H9 (cell line): ENCODE measurements around the gene ZNF844. TPM values are rescaled to one million over a fixed set of nuclear protein-coding genes. Genes with fewer than 3 reads are reported as not detected.

ENCODE experiments used
- DNase-seq: peaks from one replicate; pipeline ENCODE4 v3.0.0-alpha.2; 2017
- H2AFZ ChIP-seq: one replicate; pipeline ENCODE4 v1.6.1; 2013; ENCODE audit warnings: mild to moderate bottlenecking, low read length, control low read depth, moderate library complexity
- H2AK5ac ChIP-seq: 2 replicates; pipeline ENCODE4 v1.6.1; 2013; ENCODE audit warnings: low read length, control low read depth, mixed read lengths; ENCODE audit not compliant: insufficient read length
- H2BK120ac ChIP-seq: one replicate; pipeline ENCODE4 v1.6.1; 2013; ENCODE audit warnings: low read depth, mild to moderate bottlenecking, low read length, control low read depth, inconsistent platforms; ENCODE audit not compliant: poor library complexity, severe bottlenecking
- H2BK12ac ChIP-seq: 2 replicates; pipeline ENCODE4 v1.6.1; 2013; ENCODE audit warnings: low read length, control low read depth, mixed read lengths, low read depth; ENCODE audit not compliant: insufficient read length
- H2BK15ac ChIP-seq: 2 replicates; pipeline ENCODE4 v1.6.1; 2013; ENCODE audit warnings: low read depth, low read length, control low read depth
- H2BK20ac ChIP-seq: one replicate; pipeline ENCODE4 v1.6.1; 2013; ENCODE audit warnings: low read depth, mild to moderate bottlenecking, low read length, control low read depth, inconsistent platforms; ENCODE audit not compliant: poor library complexity, severe bottlenecking
- H2BK5ac ChIP-seq: 2 replicates; pipeline ENCODE4 v1.6.1; 2013; ENCODE audit warnings: low read length, control low read depth, mixed read lengths; ENCODE audit not compliant: insufficient read length
- H3K14ac ChIP-seq: 2 replicates; pipeline ENCODE4 v1.6.1; 2013; ENCODE audit warnings: low read length, control low read depth; ENCODE audit not compliant: insufficient read depth
- H3K18ac ChIP-seq: 2 replicates; pipeline ENCODE4 v1.6.1; 2013; ENCODE audit warnings: low read depth, mild to moderate bottlenecking, mixed read lengths, low read length, control low read depth; ENCODE audit not compliant: insufficient read length
- H3K23ac ChIP-seq: 2 replicates; pipeline ENCODE4 v1.6.1; 2013; ENCODE audit warnings: low read length, control low read depth, mixed read lengths, low read depth; ENCODE audit not compliant: insufficient read length
- H3K23me2 ChIP-seq: 2 replicates; pipeline ENCODE4 v1.6.1; 2013; ENCODE audit warnings: low read depth, mild to moderate bottlenecking, mixed read lengths, low read length, control low read depth; ENCODE audit not compliant: insufficient read length, poor library complexity, severe bottlenecking
- H3K27ac ChIP-seq: 2 replicates; pipeline ENCODE4 v1.5.1; 2013; ENCODE audit warnings: low read length, control low read depth, mixed read lengths, low read depth; ENCODE audit not compliant: insufficient read length
- H3K27me3 ChIP-seq: 2 replicates; pipeline ENCODE4 v1.6.1; 2013; ENCODE audit warnings: low read length, control low read depth, inconsistent platforms; ENCODE audit not compliant: insufficient read depth
- H3K4ac ChIP-seq: 2 replicates; pipeline ENCODE4 v1.6.1; 2013; ENCODE audit warnings: low read depth, mild to moderate bottlenecking, control low read depth, inconsistent platforms, low read length, moderate library complexity
- H3K4me1 ChIP-seq: 2 replicates; pipeline ENCODE4 v1.6.1; 2013; ENCODE audit warnings: low read length, control low read depth, inconsistent platforms; ENCODE audit not compliant: insufficient read depth
- H3K4me2 ChIP-seq: 2 replicates; pipeline ENCODE4 v1.6.1; 2013; ENCODE audit warnings: low read length, control low read depth, mixed read lengths; ENCODE audit not compliant: insufficient read length, insufficient read depth
- H3K56ac ChIP-seq: 2 replicates; pipeline ENCODE4 v1.6.1; 2013; ENCODE audit warnings: low read depth, mild to moderate bottlenecking, mixed read lengths, low read length, control low read depth; ENCODE audit not compliant: insufficient read length
- H3K79me1 ChIP-seq: 2 replicates; pipeline ENCODE4 v1.6.1; 2013; ENCODE audit warnings: low read depth, mild to moderate bottlenecking, moderate library complexity, low read length, control low read depth, inconsistent platforms; ENCODE audit not compliant: insufficient read depth, poor library complexity, severe bottlenecking
- H3K79me2 ChIP-seq: 2 replicates; pipeline ENCODE4 v1.6.1; 2013; ENCODE audit warnings: low read length, control low read depth, inconsistent platforms; ENCODE audit not compliant: insufficient read depth
- H3K9ac ChIP-seq: 2 replicates; pipeline ENCODE4 v1.6.1; 2013; ENCODE audit warnings: low read length, control low read depth, mixed read lengths; ENCODE audit not compliant: insufficient read length; ENCODE audit errors: extremely low read depth
- H3K9me3 ChIP-seq: one replicate; pipeline ENCODE4 v1.6.1; 2013; ENCODE audit warnings: low read depth, low read length, inconsistent platforms; ENCODE audit not compliant: control insufficient read depth
- H3T11ph ChIP-seq: one replicate; pipeline ENCODE4 v1.6.1; 2013; ENCODE audit warnings: mild to moderate bottlenecking, low read length, control low read depth, inconsistent platforms
- H4K20me1 ChIP-seq: one replicate; pipeline ENCODE4 v1.6.1; 2013; ENCODE audit not compliant: control insufficient read depth, insufficient read length, insufficient read depth
- H4K5ac ChIP-seq: 2 replicates; pipeline ENCODE4 v1.6.1; 2013; ENCODE audit warnings: low read depth, mild to moderate bottlenecking, mixed read lengths, low read length, control low read depth; ENCODE audit not compliant: insufficient read length
- H4K8ac ChIP-seq: replicated peaks from 2 replicates; pipeline ENCODE4 v1.6.1; 2013; ENCODE audit warnings: low read length, control low read depth, mixed read lengths, low read depth; ENCODE audit not compliant: insufficient read length
- H4K91ac ChIP-seq: 2 replicates; pipeline ENCODE4 v1.6.1; 2013; ENCODE audit warnings: low read depth, mild to moderate bottlenecking, moderate library complexity, mixed read lengths, low read length, control low read depth; ENCODE audit not compliant: insufficient read length
- H3K27ac Mint-ChIP-seq, 3 experiments: 2 replicates in 2 of 3; 3 replicates in 1 of 3; pipeline ENCODE4 v1.8.0; 2020 to 2021; ENCODE audit warnings: mixed read lengths in 3 of 3, mild to moderate bottlenecking in 1 of 3, moderate library complexity in 1 of 3
- H3K27me3 Mint-ChIP-seq: 2 replicates; pipeline ENCODE4 v1.8.0; 2021; ENCODE audit warnings: low read depth, mild to moderate bottlenecking, moderate library complexity, mixed read lengths
- H3K36me3 Mint-ChIP-seq, 3 experiments: 2 replicates in 2 of 3; 3 replicates in 1 of 3; pipeline ENCODE4 v1.8.0; 2020 to 2021; ENCODE audit warnings: low read depth in 3 of 3, mixed read lengths in 3 of 3; ENCODE audit not compliant: insufficient read depth in 1 of 3
- H3K4me1 Mint-ChIP-seq, 2 experiments: 2 replicates each; pipeline ENCODE4 v1.8.0; 2020; ENCODE audit warnings: mixed read lengths in 2 of 2
- H3K4me3 Mint-ChIP-seq, 2 experiments: 2 replicates in 1 of 2; 3 replicates in 1 of 2; pipeline ENCODE4 v1.8.0; 2020 to 2021; ENCODE audit warnings: mild to moderate bottlenecking in 2 of 2, mixed read lengths in 2 of 2, moderate library complexity in 1 of 2
- H3K9me3 Mint-ChIP-seq, 2 experiments: 2 replicates in 1 of 2; 3 replicates in 1 of 2; pipeline ENCODE4 v1.8.0; 2020; ENCODE audit warnings: mild to moderate bottlenecking in 2 of 2, mixed read lengths in 2 of 2, moderate library complexity in 1 of 2
- WGBS: extraction: QIAGEN DNeasy Blood & Tissue Kit; methylation state at CpG from one replicate; pipeline ENCODE4 v1.1.7; 2013; ENCODE audit warnings: missing lambda C conversion rate, low lambda C conversion rate, mixed read lengths; ENCODE audit not compliant: insufficient read length; ENCODE audit errors: extremely low coverage; 5-methylcytosine and 5-hydroxymethylcytosine counted together
- total RNA-seq: library from RNA; stranded (reverse); gene quantifications from 2 replicates; pipeline ENCODE4 v1.2.1, GENCODE V29; 2021
- TF ChIP-seq, protein P1 (sequence below): fragments of 200-600 bp; sonication (generic); conservative IDR thresholded peaks from 3 replicates; pipeline ENCODE4 v1.8.0; 2021; ENCODE audit warnings: antibody characterized with exemption, mild to moderate bottlenecking

ZNF844 gene
- total RNA-seq, 1 experiment from 2014 or later: 10.0 TPM

DNA sequence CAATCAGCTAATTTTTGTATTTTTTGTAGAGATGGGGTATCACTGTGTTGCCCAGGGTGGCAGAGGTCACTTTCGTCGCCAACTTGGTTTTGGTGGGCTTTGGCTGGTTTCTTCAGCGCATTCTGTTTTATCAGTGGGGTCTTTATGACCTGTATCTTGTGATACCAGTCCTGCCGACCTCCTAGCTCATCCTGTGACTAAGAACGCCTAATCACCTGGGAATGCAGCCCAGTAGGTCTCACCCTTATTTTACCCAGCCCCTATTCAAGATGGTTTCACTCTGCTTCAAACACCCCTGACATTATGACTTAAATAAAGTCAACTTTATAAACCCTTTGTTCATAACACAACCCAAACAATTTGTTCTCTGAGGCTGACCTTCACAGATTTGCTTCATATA, 8.7 kb upstream of the ZNF844 start:
- WGBS: no CpG with 5 or more reads among the region's 5 CpGs
- no peak overlapping the region for H3K18ac ChIP-seq
- peaks cover 0 to 2% (median 0%) of the 10 kb centered on the region in 3 experiments; a peak in 2 of 7 replicates for H3K36me3 Mint-ChIP-seq
- H3K27me3 Mint-ChIP-seq: peaks cover 24% of the 10 kb centered on the region
- no peak overlapping the region for H3K4me2 ChIP-seq
- H3K9ac ChIP-seq: no peak overlapping the region
- no peaks in the 10 kb centered on the region for H3K79me1 ChIP-seq
- no peaks in the 10 kb centered on the region for H3K79me2 ChIP-seq
- no peak overlapping the region for H3K23ac ChIP-seq
- no peak overlapping the region for H3K56ac ChIP-seq
- no peak overlapping the region for H3K4me3 Mint-ChIP-seq
- H3K27ac ChIP-seq: no peak overlapping the region
- no peak overlapping the region for H3K27ac Mint-ChIP-seq
- TF ChIP-seq, protein P1, sequence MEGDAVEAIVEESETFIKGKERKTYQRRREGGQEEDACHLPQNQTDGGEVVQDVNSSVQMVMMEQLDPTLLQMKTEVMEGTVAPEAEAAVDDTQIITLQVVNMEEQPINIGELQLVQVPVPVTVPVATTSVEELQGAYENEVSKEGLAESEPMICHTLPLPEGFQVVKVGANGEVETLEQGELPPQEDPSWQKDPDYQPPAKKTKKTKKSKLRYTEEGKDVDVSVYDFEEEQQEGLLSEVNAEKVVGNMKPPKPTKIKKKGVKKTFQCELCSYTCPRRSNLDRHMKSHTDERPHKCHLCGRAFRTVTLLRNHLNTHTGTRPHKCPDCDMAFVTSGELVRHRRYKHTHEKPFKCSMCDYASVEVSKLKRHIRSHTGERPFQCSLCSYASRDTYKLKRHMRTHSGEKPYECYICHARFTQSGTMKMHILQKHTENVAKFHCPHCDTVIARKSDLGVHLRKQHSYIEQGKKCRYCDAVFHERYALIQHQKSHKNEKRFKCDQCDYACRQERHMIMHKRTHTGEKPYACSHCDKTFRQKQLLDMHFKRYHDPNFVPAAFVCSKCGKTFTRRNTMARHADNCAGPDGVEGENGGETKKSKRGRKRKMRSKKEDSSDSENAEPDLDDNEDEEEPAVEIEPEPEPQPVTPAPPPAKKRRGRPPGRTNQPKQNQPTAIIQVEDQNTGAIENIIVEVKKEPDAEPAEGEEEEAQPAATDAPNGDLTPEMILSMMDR: no peak
- no peaks in the 10 kb centered on the region for H3K9me3 ChIP-seq
- H2BK12ac ChIP-seq: no peak overlapping the region
- no peak overlapping the region for H2BK20ac ChIP-seq
- no peak overlapping the region for H3K4ac ChIP-seq
- H2BK15ac ChIP-seq: no peak overlapping the region
- no peak overlapping the region for H2AFZ ChIP-seq
- peaks cover 12 to 23% of the 10 kb centered on the region in 2 experiments for H3K4me1 Mint-ChIP-seq
- no peak overlapping the region for H3T11ph ChIP-seq
- H4K91ac ChIP-seq: no peak overlapping the region
- no peak overlapping the region for H2BK120ac ChIP-seq
- no peak overlapping the region for H4K5ac ChIP-seq
- no peak overlapping the region for H2BK5ac ChIP-seq
- no peak overlapping the region for H3K14ac ChIP-seq
- H2AK5ac ChIP-seq: no peak overlapping the region
- no peak overlapping the region for H4K8ac ChIP-seq
- DNase-seq: no peak
- H3K27me3 ChIP-seq: no peaks in the 10 kb centered on the region
- no peaks in the 10 kb centered on the region for H3K4me1 ChIP-seq
- H4K20me1 ChIP-seq: no peaks in the 10 kb centered on the region
- H3K23me2 ChIP-seq: peaks cover 9% of the 10 kb centered on the region
- peaks cover 6% of the 10 kb centered on the region in 2 experiments for H3K9me3 Mint-ChIP-seq
